ENCODE results near the gene IFI27L2. TPM values are rescaled to one million over a fixed set of nuclear protein-coding genes. Genes with fewer than 3 reads are reported as not detected.

Gene IFI27L2
- total RNA-seq, 1 experiment from 2014 or later, result 56.9 TPM

- DNase-seq (ENCODE audit: low spot score), result no peak
Observed at GRCh38 chr14:94152676-94153075, 23.3 kb upstream of the IFI27L2 start.

DNA sequence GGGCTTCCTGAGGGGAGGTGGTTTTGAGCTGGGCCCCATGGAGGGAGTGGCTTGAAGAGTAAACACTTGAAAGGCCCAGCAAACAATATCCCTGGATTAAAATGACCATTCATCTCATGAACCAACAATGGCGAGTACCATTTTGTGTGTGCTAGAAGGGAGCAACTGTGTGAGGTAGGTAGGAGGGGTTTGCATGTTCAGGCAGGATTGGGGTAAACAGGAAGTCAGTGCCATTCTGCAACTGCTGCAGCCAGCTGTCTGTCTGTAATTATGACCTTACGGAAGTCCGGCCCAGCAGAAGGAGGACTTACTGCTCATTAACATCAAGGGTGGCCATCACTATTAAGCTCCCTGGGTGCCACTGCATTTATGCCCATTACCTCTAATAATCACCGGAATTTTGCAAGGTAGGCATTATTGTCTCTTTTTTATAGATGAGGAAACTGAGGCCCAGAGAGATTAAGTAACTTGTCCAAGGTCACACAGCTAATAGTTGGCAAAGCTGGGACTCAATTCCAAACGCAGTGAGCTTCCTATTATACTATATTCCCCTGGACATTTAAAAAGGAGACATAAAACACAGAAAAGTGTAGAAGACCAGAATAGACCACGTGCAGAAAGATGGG, 16.6 kb upstream of the IFI27L2 start:
- DNase-seq (ENCODE audit: low spot score), result no peak

GRCh38 chr14:94144765-94145164, 15.4 kb upstream of the IFI27L2 start:
- no peak for DNase-seq (ENCODE audit: low spot score)

DNA sequence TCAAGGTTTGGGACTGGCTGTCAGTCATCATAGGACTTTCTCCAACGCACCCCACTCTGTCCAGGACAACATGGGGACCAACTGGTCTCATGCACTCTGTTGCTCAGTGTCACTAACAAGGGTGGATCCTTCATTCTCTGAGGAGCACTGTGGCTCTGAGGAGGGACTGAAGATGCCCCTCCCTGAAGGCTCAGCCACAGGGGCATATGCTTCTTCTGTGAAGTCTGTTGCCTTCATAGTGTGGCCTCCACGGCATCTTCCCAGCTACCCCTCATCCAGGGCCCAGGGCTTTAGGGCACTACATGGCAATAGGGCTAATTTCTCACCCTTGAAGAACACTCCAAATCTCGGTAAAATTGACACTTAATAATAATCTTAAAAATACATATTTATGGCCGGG, 14.3 kb upstream of the IFI27L2 start:
- no peak for DNase-seq (ENCODE audit: low spot score)

GRCh38 chr14:94143239-94143638, 13.8 kb upstream of the IFI27L2 start:
- peak; percentile 8 for DNase-seq (ENCODE audit: low spot score)

DNA sequence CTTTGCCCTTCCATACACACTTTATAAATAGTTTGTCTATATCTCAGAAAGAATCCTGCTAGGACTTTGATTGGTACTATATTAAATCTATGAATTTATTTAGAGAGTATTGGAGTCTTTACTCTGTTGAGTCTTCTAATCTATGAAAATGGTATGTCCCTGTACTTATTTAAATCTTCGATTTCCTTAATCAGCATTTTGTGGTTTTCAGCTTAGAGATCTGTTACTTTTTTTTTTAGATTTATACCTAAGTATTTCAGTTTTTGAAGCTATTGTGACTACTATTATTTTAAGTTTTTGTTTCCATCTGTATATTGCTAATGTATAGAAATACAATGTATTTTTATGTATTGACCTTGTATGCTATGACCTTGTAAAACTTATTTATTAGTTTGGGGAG, 13.4 kb upstream of the IFI27L2 start:
- DNase-seq (ENCODE audit: low spot score), result no peak

GRCh38 chr14:94142247-94142646, 12.8 kb upstream of the IFI27L2 start:
- no peak for DNase-seq (ENCODE audit: low spot score)

GRCh38 chr14:94139421-94139820, 10.0 kb upstream of the IFI27L2 start:
- DNase-seq (ENCODE audit: low spot score), result no peak

DNA sequence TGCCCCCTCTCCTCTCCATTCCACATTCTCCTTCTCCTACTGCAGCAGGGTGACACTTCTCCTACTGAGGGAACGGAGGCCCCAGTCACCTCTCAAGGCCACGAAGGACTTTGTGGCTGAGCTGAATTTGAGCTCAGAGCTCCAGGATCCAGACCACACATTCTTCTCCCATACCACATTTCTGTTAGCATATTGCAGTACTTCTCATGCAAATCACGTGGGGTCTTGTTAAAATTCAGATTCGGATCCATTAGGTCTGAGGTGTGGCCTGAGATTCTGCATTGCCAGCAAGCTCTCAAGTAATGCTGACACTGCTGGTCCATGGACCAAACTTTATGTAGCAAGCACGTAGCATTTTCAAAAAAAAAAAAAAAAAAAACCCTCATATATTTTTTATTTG, 9.6 kb upstream of the IFI27L2 start:
- no peak for DNase-seq (ENCODE audit: low spot score)

GRCh38 chr14:94138251-94138650, 8.8 kb upstream of the IFI27L2 start:
- no peak for DNase-seq (ENCODE audit: low spot score)

DNA sequence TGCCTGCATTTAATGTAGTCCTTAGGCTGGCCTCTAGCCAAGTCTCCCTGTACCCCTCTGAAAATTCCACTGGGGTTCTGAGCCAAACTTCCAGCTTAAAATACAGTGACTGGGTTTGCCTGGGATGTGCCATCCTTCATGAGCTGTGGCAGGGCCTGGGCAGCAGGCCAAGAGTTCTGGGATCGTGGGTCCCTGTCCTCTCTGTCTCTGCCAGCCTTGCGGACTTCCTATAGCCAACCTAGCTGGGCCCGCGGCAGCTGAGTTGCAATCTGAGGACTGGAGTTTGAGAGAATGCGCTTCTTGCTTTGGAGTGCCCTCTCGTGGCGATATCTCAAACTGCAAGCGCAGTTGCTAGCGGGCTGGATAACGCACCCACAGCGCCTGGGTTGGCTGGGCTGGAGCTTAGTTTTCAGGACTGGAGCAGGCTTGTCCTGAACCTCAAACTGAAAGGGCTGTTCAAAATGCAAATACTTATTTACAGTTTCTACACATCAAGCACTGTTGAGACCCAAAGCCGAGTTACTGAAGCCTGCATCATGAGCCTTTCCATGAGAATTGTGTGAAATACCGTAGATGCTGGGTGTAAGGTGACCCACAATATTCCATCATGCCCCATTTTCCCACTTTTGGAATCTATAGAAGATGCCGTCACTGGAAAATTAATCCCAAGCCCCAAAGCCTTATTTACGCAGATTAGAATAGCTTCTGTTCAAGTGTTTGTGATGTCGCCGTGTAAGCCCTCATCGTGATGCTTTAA, 7.3 kb upstream of the IFI27L2 start:
- DNase-seq (ENCODE audit: low spot score), result peak; percentile 85

DNA sequence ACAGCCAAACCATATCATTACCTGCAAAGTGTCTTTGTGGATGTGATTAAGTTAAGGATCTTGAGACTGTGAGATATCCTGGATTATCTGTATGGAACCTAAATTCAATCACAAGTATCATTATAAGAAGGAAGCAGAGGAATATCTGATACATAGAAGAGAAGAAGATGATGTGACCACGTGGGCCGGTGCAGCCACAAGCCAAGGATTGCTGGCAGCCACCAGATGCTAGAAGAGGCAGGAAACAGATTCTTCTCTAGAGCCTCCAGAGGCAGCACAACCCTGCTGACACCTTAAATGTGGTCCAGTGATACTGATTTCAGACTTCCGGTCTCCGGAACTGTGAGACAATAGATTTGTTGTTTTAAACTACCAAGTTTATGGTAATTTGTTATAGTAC, 6.1 kb upstream of the IFI27L2 start:
- no peak for DNase-seq (ENCODE audit: low spot score)

DNA sequence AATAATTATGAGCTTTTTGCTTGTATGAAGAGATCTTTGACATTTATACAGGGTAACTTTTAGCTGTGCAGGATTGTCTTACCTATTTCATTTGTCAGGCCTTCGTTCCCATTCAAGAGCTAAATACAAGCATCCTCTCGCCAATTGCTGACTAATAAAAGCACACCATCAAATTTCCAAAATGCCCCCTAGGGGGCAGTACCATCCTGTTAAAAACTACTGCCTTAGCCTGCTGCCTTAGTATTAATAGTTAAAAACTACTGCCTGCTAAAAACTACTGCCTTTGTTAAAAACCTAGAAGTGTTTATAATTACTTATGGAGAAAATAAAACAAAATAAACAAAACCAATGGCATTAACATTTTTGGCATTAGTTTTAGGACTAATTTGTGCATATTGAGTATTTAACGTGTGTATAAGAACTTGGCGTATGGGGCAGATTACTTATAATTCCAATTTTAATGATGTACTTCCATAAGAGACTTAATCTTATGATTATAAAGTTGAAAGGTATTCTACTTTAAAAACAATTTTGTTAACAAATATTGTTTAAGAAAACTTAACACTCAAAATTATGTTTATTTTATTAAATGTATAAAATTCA, 3.0 kb upstream of the IFI27L2 start:
- DNase-seq (ENCODE audit: low spot score), result peak; percentile 84

DNA sequence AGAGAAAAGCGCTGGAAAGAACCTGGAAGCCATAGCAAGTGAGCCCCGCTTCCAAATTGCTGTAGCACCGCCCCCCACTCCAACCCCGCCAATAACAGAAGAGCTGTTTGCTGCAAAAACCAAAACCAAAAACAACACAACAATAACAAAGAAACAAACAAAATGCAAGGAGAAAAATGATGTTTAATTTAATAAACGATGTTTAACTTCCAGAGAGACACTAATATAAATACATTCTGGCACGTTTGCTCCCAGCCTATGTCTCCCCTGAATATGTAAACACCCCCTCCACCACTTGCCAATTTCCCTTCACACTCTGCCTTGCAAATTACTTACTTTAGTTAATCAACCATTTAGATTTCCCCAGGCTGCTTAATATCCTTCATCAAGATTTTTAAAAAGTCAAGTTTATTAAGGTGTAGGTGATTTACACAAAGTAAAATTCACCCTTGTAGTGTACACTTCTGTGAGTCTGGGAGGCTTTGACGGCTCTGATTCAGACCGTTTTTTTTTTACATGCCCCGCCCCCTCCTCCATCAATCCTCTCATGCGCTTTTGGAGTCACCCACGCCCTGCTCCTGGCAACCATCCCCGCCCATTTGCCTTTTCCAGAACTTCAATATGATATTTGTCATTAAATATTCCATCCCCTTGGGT, 482 bp upstream of the IFI27L2 start:
- DNase-seq (ENCODE audit: low spot score), result peak; percentile 13

- DNase-seq (ENCODE audit: low spot score), result no peak
Observed at GRCh38 chr14:94128216-94128839, 1.1 kb downstream of the IFI27L2 start.

DNA sequence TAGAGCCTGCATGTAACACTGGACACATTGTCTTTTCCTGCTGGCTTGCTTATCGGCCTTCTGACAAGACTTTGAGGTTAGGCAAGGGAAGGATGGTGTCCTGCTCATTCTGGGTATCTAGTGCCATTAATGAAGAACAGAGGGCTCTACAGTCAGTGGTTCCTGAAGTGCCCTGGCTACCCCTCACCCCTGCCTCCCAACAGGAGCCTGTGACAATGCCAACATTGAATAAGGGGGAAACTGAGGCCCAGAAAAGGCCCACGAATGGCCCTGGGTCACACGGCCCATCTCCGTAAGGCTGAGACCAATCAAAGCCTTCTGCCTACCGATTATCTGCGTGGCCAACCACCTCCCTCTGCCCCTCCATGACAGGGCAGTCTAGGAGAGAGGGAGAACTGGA, 2.1 kb downstream of the IFI27L2 start:
- no peak for DNase-seq (ENCODE audit: low spot score)

DNA sequence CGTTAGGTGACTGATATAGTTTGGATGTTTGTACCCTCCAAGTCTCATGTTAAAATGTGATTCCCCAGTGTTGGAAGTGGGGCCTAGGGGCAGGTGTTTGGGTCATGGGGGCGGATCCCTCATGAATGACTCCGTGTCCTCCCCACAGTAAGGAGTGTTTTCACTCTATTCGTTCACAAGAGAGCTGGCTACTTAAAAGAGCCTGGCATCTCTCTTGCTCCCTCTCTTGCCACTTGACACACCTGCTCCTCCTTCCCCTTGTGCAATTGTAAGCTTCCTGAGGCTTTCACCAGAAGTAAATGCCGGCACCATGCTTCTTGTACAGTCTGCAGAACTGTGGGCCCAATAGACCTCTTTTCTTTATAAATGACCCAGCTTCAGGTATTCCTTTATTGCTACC, 2.6 kb downstream of the IFI27L2 start:
- DNase-seq (ENCODE audit: low spot score), result no peak

- DNase-seq (ENCODE audit: low spot score), result no peak
Observed at GRCh38 chr14:94126419-94126677, 3.1 kb downstream of the IFI27L2 start.

- no peak for DNase-seq (ENCODE audit: low spot score)
Observed at GRCh38 chr14:94125659-94126418, 3.6 kb downstream of the IFI27L2 start.

- DNase-seq (ENCODE audit: low spot score), result no peak
Observed at GRCh38 chr14:94124582-94125377, 4.6 kb downstream of the IFI27L2 start.

GRCh38 chr14:94123868-94124267, 5.5 kb downstream of the IFI27L2 start:
- no peak for DNase-seq (ENCODE audit: low spot score)

All from HT-29 (cell line).